ENCODE data around the gene OBSCN.

Gene OBSCN

DNA sequence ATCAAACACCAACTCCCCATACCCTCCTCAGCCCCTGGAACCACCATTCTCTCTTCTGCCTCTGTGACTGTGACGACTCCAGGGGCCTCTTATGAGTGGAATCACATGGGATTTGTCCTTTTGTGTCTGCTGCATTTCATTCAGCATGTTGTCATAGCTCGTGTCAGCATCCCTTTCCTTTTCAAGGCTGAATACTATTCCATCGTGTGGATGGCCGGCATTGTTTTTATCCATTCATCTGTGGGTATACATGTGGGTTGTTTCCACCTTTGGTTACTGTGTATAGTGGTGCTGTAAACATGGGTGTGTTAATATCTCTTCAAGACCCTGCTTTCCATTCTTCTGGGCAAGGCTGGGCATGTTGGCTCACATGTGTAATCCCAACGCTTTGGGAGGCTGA, 17.1 kb upstream of the OBSCN start:
- H3K27ac ChIP-seq = no peak overlapping the region
- ChIA-PET POLR2A (ENCODE audit: low non-redundant PET) (no interaction called here), CTCF (no interaction called here)
- no peak for DNase-seq (ENCODE audit: low spot score)
- TF ChIP-seq, protein P1, sequence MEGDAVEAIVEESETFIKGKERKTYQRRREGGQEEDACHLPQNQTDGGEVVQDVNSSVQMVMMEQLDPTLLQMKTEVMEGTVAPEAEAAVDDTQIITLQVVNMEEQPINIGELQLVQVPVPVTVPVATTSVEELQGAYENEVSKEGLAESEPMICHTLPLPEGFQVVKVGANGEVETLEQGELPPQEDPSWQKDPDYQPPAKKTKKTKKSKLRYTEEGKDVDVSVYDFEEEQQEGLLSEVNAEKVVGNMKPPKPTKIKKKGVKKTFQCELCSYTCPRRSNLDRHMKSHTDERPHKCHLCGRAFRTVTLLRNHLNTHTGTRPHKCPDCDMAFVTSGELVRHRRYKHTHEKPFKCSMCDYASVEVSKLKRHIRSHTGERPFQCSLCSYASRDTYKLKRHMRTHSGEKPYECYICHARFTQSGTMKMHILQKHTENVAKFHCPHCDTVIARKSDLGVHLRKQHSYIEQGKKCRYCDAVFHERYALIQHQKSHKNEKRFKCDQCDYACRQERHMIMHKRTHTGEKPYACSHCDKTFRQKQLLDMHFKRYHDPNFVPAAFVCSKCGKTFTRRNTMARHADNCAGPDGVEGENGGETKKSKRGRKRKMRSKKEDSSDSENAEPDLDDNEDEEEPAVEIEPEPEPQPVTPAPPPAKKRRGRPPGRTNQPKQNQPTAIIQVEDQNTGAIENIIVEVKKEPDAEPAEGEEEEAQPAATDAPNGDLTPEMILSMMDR (conservative IDR thresholded peaks at IDR 0.05; ENCODE audit: low read depth) = no peak

DNA sequence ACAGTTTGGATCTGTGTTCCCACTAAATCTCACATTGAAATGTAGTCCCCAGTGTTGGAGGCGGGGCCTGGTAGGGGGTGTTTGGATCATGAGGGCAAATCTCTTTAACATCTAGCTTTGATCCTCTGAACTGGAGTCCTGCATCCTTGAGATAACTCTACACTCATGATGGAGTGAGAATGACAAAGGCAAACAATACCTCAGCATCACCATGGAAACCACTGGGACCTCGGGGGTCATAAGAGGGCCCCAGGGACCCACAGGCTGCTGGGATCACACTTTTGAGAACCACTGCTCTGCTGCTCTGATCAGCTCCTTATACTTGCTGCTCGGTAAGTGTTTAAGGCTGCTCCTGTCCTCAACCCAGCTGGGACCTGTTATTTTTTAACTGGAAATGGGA, 13.4 kb upstream of the OBSCN start:
- no peak for DNase-seq (ENCODE audit: low spot score)
- ChIA-PET CTCF (no interaction called here), POLR2A (ENCODE audit: low non-redundant PET) (no interaction called here)
- TF ChIP-seq, protein P1 (conservative IDR thresholded peaks at IDR 0.05; ENCODE audit: low read depth) = no peak
- no peak overlapping the region for H3K27ac ChIP-seq

DNA sequence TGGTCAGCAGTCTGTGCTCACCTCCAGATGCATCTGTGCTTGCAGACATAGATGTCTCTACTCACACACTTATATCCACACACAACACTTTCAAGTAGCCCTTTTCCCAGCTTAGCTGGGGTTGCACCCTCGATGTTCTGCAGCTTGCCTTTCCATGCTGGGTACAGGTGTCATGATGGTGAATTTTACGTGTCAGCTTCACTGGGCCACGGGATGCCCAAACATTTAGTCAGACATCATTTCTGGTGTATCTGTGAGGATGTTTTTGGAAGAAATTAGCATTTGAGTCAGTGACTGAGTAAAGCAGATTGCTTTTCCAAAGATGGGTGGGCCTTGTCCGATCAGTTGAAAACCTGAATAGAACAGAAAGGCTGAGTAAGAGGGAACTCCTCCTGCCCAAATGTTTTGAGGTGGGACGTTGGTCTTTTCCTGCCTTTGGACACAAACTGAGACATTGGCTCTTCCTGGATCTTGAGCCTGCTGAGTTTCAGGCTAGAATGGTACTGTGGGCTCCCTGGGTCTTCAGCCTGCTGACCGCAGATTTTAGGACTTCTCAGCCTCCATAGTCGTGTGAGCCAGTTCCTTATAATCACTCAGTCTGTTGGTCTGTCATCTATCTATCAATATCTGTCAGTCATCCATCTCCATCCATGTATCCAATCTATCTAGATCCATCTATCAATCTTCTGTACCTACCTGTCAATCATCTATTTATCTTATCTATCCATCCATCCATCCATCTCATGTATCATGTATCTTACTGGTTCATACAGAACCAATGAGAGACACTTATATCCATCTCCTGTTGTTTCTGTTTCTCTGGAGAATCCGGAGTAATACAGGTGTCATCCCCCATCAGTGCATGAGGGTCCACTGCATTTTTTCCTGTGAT, 12.7 kb upstream of the OBSCN start:
- ChIA-PET POLR2A (ENCODE audit: low non-redundant PET) (no interaction called here), CTCF (no interaction called here)
- DNase-seq (ENCODE audit: low spot score) = no peak
- no peak overlapping the region for H3K27ac ChIP-seq
- TF ChIP-seq, protein P1 (conservative IDR thresholded peaks at IDR 0.05; ENCODE audit: low read depth) = no peak

DNA sequence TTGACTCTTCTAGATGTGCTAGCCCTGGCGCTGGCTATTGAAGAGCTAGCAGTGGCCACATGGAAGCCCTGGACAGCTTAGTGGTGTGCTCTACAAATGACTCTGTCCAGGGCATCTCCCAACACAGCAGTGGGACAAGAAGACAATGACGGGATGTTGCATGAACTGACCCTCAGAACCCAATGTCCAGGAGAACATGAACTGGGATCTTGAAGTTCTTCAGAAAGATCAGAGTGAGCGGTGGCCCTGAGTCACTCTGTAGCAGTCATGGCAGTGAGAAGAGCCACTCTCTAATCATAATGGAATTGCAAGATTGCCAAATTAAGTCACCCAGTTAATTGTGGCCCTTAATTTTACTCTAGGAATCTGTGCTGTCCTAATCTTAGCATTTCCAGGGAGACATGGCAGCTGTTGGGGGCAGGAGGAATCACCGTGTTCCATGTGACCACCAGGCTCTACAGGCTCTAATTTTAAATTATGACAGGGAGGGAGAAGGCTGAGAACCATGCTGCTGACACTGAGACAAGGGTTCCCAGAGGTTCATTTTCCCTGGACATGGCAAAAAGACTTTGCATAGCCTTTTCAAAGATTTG, 10.2 kb upstream of the OBSCN start:
- no peak overlapping the region for H3K27ac ChIP-seq
- no peak for DNase-seq (ENCODE audit: low spot score)
- CTCF ChIA-PET = interaction anchor here (0.7 kb wide), 1 partner anchor 18 kb away, joined by 4 read pairs; no protein-coding TSS in a partner anchor
- POLR2A ChIA-PET (ENCODE audit: low non-redundant PET) = no interaction called here
- TF ChIP-seq, protein P1 (conservative IDR thresholded peaks at IDR 0.05; ENCODE audit: low read depth) = no peak

DNA sequence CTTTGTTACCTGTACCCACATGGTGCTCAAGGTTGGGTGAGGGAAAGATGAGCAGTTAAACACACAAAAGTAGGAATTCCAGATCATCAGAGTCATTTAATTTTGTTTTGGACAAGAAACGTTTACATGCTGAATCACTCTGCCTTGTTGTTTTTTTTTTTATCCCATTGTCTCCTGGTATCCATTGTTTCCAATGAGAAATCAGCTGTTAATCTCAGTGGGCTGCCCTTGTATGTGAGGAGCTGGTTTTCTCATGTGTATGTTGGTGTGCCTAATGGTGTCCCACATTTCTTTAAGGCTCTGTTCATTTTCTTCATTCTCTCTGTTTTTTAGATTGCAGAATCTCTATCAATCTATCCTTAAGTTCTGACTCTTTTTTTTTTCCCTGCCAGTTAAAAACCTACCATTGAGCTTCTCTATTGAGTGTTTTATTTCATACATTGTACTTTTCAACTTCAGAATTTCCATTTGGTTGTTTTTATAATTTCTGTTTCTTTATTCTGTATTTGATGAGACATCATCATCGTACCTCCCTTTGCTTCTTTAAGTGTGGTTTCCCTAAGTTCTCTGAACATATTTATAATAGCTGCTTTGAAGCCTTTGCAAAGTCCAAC, 8.8 kb upstream of the OBSCN start:
- TF ChIP-seq, protein P1 (conservative IDR thresholded peaks at IDR 0.05; ENCODE audit: low read depth) = no peak
- ChIA-PET POLR2A (ENCODE audit: low non-redundant PET) (interaction anchor here (0.7 kb wide), 1 partner anchor 191 kb away, joined by 3 read pairs; no protein-coding TSS in a partner anchor), CTCF (no interaction called here)
- peak; percentile 32 for DNase-seq (ENCODE audit: low spot score)
- no peak overlapping the region for H3K27ac ChIP-seq

DNA sequence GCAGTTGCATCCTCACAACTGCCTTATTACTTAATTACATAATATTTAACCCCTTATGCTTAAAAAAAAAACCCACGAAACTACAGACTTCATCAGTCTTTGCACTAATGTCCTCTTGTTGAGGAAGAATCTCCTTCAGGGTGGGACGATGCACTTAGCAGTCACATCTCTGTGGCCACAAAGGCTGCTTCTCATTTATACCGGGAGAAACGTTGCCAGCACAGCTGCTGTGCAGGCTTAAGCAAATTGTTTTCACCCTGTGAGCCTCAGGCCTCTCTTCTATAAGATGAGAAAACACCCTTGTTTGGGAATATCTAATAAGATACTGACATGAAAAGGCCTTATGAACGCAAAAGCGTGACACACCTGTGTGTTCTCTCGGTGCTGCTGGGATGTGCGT, 2.9 kb upstream of the OBSCN start:
- TF ChIP-seq, protein P1 (conservative IDR thresholded peaks at IDR 0.05; ENCODE audit: low read depth) = no peak
- no peak overlapping the region for H3K27ac ChIP-seq
- no peak for DNase-seq (ENCODE audit: low spot score)
- ChIA-PET CTCF (interaction anchor here (0.6 kb wide), 2 partner anchors 52 to 1517 kb away, joined by 3 read pairs; no protein-coding TSS in a partner anchor), POLR2A (ENCODE audit: low non-redundant PET) (no interaction called here)
